Left colon (tissue), 2 donors: ENCODE results near the gene GUCY1B1. TPM values are rescaled to one million over a fixed set of nuclear protein-coding genes. Genes with fewer than 3 reads are reported as not detected.

Experiments used
- ATAC-seq: fragments of 200-7000 bp; cut with Tn5 transposase; one replicate; pipeline ENCODE4 v1.9.1; 2020; ENCODE audit warnings: mild to moderate bottlenecking, moderate library complexity
- DNase-seq, 2 donors: peaks; one replicate each; pipeline ENCODE4 v3.0.0-alpha.2; 2020
- intact Hi-C, 2 donors: fragments of 100-400 bp; cut with DNase I in 1 of 2; cut with micrococcal nuclease in 1 of 2; formaldehyde crosslinking; loops; one replicate each; pipeline versions ENCODE4 v1.11.2 to v1.14.0; 2022; cut with DNase I, micrococcal nuclease
- total RNA-seq, 2 donors: library from RNA; stranded (reverse); fragmentation: NEBNext Ultra II Directional; extraction: Animal tissue kit (Norgen Biotek cat#: 25700); gene quantifications; one replicate each; pipeline ENCODE4 v1.2.1, GENCODE V29; 2021
- donor health status: DM: no; HTN: no; CAD: no.
- donor health status: DM: yes; HTN: yes; CAD: no.

GUCY1B1 gene
- total RNA-seq, 2 donors from 2014 or later, result 1.0 to 6.9 TPM

DNA sequence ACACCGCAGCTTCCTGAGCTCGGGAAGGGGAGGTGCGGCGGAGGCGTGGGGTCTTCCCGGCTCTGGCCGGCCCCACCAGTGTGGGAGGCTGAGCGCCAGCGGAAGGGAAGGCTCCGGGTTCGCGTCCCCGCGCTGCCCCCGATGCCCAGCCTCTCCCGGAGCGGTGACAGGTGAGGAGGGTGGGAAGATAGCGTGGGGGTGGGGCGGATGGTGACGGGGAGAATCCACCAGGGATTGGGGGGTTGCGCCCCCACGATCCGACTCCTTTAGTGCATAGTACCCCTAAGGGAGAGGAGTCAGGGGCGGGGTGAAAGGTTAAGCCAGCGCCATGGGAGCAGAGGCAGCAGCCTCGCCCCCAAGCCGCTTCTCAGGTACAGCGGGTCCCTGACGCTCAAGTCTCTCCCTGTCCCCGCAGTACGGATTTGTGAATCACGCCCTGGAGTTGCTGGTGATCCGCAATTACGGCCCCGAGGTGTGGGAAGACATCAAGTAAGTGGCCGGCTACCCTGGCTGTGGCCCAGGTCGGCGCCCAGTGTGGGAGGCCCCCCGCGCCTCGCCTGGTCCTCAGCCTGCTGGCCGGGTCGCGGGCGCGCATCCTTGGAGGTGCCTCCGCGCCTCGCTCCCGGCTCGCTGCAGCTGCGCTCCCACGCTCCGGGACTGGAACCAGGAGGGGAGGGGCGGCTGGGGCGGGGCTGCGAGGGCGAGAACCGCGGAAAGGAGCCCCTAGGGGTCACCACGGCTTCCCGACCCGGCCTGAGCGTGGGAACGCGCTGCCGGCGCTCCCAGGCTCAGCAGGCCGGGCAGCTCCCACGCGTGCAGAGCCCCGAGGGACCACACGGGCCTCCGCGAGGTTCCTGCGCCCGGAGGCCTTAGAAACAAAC is 791 bp downstream of the GUCY1B1 start:
- ATAC-seq (peak; percentile 19), DNase-seq (peak; percentile 26 to 31)
- intact Hi-C loops, result no loop called here

DNA sequence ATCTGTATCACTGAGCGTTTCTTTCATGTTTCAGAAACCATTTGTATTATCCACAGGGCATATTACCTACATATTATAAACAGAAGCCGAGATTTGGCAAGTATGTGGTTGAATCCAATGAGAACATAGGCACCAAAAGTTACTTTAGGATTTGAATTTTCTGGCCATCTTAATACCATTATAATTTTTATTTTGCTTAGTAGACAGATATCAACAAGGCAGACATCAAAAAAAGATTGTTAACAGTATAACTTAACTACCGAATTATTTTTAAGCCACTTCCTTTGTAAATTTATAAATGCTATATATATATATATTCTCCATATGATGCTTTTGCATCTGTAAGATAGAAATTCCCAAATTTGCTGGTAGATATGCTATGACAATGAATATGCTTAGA is 2.2 kb downstream of the GUCY1B1 start:
- intact Hi-C loops, result no loop called here
- DNase-seq (no peak), ATAC-seq (no peak)

DNA sequence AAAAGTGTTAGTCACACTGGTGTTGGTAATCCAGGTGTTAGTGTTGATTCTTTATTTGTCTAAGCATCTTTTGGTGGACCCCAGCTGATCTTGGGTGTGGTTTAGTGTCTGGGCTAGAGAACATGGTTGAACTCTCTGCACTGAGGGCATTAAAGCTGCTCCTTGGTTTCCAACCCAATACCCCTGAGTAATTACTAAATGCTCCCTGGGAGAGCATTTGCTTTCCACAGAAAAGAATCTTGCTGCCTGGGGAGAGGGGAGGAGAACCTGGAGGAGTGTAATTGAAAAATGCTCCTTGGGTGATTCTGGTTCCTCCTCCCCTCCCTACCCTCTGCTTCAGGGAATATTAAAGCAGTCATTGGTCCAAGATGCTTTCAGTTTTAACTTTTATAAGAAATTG is 3.1 kb downstream of the GUCY1B1 start:
- no peak for DNase-seq
- intact Hi-C loops, result no loop called here
- ATAC-seq, result no peak

DNA sequence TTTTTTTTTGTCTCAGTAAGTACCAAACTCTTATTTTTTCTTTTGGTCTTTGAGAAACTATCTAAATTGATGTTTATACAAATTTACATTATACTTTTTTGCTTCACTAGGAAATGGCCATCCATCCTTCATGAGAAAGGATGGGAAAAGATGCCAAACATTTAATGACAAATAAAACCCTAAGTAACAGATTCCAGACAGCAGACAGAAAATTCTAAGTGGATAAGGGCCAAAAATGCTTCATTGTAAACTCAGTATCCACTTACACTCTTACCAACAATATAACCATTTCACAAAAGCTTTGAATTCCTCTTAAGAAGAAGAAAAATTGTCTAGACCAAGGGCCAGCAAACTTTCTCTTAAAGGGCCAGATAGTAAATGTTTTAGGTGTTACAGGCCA is 3.5 kb downstream of the GUCY1B1 start:
- ATAC-seq (no peak), DNase-seq (no peak)
- intact Hi-C loops, result no loop called here

DNA sequence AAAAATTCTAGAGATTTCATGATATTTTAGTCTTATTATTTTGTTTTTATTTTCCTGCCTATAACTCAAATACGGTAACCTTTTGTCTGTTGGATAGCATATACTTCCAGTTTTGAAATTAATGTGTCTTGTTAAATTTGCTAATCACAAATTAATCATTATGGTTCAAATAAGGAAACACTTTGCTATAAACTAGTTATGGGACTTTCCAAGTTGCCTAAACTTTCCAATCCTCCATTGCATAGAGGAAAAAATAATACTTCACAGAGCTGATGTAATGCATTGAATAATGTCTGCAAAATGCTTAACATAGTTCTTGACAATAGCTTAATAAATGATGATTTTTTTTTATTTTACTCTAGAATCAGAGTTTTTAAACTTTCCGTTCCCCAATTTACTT is 4.7 kb downstream of the GUCY1B1 start:
- ATAC-seq (no peak), DNase-seq (no peak)
- intact Hi-C loops, result no loop called here

DNA sequence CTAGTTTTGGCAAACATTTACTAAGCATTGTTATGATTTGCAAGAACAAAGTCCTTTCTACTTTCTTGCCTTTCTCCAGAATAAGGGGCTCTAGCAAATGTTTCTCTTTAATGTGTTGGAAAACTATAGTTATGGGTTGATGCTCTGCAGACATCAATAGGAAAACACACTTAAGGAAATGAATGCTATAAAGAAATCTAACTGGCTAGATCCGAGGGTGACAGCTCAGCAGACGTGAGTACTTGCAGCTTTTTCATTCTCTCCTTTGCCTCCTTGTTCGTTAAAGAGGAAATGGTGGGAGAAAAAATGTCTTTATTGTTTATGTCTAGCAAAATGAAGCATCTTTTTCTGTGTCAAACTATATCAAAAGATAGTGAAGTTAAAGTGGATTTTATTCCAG is 6.3 kb downstream of the GUCY1B1 start:
- ATAC-seq, result no peak
- no peak for DNase-seq
- intact Hi-C loops, result no loop called here

DNA sequence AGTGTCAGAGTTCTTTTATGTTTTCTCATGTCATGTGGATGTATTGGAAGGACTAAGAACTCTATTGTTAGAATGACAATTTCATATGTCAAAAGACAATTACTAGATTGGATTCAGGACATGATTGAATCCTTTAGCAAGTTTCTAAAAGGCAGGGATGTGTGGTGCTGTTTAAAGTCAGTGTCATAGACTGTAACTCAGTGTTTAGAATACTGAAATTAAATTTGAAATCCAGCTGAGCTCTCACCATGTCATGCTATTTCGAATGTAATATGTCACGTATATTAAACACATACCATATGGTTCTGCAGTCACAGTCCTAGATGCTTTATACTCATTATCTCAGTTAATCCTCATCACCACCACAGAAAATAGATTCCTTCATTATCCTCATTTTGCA is 7.8 kb downstream of the GUCY1B1 start:
- intact Hi-C loops, result no loop called here

DNA sequence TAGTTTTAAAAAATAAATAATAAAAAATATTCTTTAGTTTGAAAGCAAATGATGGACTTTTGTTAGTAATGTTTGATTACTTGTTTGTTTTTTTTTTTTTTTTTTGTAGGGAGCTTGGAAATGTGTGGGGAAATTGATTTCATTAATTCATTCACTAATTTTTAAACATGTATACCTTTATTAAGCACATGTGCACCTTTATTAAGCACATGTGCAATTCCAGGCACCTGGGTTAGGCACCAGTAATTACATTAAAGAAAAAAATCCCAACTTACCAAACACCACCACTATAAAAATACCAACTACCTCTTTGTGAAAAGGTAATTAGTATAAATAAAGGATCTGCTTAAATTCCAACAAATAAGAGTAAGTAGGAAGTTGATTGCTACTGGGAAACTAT is 9.5 kb downstream of the GUCY1B1 start:
- ATAC-seq, result no peak
- intact Hi-C loops, result no loop called here
- DNase-seq, result no peak

More for the DNA sequence above, 7.8 kb downstream of the GUCY1B1 start:
- DNase-seq (no peak), ATAC-seq (no peak)

DNA sequence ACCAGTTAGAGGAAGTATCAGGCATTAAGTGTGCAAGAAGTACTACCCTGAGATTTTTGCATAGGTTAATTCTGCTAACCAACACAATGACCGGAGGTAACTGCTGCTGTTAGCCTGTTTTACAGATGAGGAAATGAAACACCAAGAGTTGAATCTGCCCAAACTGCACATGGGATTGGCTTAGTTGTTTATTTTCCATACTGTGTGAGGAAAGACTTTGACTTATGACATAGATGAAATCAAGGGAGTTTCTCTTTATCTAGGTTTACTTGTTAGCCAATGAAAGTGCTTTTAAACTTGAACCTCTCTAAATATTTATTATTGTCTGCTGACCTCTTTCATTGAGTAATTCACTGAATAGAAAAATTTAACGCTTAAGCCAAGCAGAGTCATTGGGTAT is 10.3 kb downstream of the GUCY1B1 start:
- peak; percentile 28 for ATAC-seq
- DNase-seq, result no peak
- intact Hi-C loops, result no loop called here

DNA sequence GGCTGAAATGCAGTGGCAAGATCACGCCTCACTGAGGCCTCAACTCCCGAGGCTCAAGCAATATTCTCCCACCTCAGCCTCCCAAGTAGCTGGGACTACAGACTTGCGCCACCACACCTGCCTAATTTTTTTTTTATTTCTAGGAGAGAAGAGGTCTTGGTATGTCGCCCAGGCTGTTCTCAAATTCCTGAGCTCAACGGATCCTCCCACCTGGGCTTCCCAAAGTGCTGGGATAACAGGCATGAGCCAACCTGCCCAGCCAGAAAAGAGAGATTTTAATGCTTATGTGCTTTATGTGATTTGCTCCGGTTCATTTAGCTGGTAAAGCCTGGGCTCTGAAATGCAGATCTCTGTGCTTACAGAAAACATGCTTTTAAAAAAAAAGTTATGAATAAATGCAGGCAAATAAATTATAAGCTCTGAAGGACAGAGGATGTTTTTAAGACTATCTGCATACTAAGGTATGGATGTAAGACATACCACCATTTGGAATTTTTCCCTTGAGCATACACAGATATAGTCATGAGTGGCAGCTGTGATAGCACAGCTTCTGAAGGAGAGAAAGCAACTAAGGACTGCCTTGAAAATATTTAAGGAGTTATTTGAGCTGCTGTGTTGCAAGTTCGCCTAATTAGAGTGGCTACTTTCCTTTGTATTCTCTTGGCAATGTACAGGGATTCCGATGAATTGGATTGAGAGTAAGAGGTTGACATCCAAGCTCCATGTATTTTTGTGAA is 13.8 kb downstream of the GUCY1B1 start:
- ATAC-seq (no peak), DNase-seq (no peak)
- intact Hi-C loops, result loop anchor here in 1 of 2 donors (10.0 kb wide), 1 partner anchor 98 kb away; no protein-coding TSS in a partner anchor

DNA sequence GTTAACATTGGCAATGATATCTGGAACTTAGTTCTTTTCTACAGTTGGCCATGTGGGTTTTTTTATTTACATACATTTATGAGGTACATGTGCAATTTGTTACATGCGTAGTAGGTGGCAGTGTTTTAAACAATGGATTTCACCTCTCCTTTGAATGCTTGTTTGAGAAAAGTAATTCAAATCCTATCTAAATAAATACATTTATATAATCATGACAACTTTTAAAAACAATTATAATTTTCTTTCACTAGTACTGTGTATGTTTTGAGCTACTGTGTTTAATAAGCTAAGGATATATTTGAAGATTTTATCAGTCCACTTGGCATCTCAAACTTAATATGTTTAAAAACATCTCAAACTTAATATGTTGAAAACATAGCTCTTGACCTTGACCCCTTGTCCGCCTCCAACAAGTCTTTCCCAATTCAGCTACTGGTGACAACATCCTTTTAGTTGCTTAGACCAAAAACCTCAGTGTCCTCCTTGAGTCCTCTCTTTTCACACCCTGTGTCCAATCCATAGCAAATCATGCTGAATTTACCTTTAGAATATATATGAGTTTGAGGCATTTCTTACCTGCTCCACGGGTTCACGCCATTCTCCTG is 14.5 kb downstream of the GUCY1B1 start:
- no peak for DNase-seq
- no peak for ATAC-seq
- intact Hi-C loops, result loop anchor here in 1 of 2 donors (10.0 kb wide), 1 partner anchor 98 kb away; no protein-coding TSS in a partner anchor

DNA sequence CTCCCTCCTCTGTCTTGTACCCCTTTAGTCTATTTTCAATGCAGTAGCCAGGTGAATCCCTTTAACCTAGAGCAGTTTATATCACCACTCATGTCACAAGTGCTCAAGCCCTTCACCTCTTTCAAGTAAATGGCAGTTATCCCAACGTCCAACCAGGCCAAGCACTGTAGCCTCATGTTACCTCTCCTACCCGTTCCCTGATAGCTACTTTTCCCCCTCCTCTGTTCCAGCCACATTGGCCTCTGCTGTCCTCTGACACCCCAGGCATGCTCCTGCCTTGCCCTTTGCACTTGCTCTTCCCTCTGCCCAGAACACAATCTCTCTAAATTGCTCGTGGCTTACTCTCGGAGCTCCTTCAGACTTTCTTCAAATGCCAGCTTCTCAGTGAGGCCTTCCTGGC is 15.2 kb downstream of the GUCY1B1 start:
- intact Hi-C loops, result loop anchor here in 1 of 2 donors (10.0 kb wide), 1 partner anchor 99 kb away; no protein-coding TSS in a partner anchor
- no peak for DNase-seq
- no peak for ATAC-seq

DNA sequence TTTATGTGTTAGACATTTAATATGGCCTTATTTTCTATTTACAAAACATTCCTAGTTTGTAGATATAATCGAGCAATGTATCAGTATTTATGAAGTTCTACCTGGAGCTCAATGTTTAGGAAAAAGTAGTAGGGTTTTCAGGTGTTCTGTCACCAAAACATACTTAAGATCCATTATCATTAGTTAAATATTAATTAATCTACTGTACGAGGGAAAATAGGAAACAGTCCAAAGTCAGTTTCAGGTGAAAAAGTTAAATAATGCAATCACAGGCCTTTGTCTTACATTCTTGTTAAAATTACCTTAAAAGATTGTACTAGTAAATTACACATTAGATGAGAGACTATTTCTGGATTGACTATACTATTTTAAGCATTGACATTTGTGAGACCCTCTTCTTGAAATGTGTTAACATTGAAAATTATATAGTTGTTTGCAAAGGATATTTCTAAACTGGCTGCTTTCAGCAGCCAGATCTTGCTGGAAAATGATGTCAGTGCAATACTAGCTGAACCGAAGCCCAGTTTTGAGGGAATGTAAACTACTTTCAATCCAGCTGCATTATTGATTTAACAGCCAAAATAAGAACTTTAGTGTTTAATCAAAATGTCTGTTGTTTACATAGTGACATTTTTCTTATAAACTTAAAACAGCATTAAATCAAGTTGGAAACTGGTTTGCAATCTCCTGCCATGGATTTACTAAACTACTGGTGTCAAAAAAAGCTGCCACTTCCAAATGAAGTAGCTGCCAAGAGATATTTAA is 19.3 kb downstream of the GUCY1B1 start:
- ATAC-seq (no peak), DNase-seq (no peak)
- intact Hi-C loops, result loop anchor here in 1 of 2 donors (10.0 kb wide), 1 partner anchor 103 kb away; no protein-coding TSS in a partner anchor

DNA sequence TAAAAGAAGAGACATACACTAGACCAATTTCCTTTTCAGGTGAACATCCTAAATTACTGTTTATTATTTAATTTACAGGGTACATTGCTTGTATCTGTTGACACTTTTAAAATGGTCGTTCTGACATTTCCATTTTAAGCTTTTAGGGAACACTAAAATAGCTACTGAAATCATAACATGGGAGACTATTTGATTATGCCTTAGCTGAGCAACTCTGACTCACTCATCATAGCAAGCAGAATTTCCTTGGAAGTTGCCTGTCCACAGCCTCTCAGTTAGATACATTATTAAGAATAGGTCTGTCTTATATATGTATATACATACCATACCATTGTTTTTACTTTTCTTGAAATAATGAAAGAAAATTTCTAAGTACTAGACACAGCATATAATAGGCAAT is 22.0 kb downstream of the GUCY1B1 start:
- DNase-seq (no peak), ATAC-seq (no peak)
- intact Hi-C loops, result no loop called here

DNA sequence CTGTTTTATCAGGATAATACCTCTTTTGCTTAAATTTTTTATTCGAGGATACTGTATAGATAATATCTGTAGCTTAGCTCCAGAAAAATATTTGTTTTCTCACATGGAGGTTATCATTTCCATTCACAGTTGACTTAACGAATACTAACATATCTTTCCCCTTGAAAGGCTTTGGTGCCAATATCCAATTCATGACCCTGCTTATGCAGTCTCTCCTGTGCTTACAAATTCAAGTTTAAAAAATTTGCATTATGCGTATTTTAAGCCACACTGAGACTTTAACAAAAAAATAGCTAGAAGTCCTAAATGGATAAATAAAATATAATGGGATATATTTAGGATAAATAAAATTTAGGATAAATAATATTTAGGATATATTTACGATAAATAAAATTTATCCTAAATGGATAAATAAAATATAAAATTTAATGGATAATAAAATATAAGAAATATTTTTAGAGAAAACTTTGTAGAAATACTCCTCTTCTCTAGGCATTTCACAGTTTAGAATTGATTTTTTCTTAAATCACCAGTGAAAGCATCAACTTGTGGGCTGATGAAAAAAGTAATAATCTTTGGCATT is 22.5 kb downstream of the GUCY1B1 start:
- intact Hi-C loops, result no loop called here
- ATAC-seq (no peak), DNase-seq (no peak)

DNA sequence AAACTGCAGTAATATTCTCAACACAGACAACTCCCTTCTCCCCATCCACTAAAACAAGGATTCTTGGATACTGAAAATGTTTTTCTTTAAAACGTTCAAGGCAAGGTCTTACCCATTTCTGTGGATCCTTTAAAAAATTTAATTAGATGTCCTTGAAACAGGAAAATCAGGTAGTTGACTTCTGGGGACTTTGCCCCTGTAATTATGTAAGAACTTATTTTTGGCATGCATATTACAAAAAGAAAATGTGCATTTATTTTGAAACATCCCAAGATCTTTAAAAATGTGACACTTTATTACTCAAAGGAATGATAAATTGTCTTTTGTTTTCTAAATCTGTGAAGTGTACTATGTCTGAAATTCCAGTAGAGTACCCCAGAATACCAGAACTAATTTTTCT is 25.8 kb downstream of the GUCY1B1 start:
- ATAC-seq (no peak), DNase-seq (no peak)
- intact Hi-C loops, result loop anchor here in 1 of 2 donors (5.0 kb wide), 1 partner anchor 342 kb away; no protein-coding TSS in a partner anchor

DNA sequence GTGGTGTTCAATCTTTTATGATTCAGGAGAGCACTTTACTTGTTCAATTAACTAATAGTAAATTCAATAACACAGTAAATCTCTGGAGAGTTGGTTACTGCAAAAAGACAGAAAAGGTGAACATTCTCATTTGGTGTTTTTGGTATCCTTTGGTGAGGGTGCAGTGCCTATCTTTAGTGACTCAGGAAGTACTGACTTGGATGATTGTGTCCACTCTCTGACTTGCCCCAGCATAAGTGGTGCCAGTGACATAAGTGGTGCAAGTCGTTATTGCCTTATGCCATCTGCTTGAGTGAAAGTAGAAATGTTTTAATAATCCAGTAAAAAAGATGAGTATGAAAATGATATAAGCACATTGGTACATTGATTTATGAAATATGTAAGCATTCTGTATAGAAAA is 27.0 kb downstream of the GUCY1B1 start:
- intact Hi-C loops, result loop anchor here in 1 of 2 donors (5.0 kb wide), 1 partner anchor 344 kb away; no protein-coding TSS in a partner anchor
- ATAC-seq, result no peak
- no peak for DNase-seq

DNA sequence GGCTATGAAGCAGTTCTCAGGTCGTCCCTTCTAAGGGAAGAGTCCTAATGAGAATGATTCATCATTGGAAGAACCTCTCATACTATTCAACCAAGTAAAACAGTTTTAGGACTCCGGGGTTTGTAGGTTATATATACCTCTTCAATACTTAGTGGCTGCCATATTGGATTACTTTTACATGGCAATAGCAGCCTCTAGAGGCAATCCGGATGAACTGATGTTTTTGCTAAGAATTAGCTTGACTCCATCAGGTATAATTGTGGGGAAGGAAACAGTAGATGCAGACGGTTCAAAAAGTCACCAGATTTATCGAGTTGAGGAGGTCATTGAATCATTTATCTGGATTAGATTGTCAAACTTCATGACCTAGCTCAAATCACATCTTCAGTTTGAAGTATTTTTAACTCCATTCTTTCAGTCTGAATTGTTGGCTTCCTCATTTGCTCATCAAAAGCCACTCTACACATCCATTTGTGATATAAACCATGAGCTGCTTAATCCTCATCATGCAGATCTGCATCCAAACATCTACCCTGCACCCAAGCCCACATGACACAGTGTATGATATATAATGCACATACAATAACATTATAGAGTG is 28.4 kb downstream of the GUCY1B1 start:
- ATAC-seq, result peak; percentile 64
- DNase-seq, result no peak
- intact Hi-C loops, result loop anchor here in 1 of 2 donors (5.0 kb wide), 1 partner anchor 345 kb away; no protein-coding TSS in a partner anchor
